ENCODE results near the gene NDUFS2.
A peak's percentile ranks its signal among the peaks of the same experiment; 100 is the strongest.

The NDUFS2 gene

GRCh38 chr1:161171696-161172095 lies 30.5 kb upstream of the NDUFS2 start:
- TF ChIP-seq CTCF (IDR thresholded peaks at IDR 0.05; ENCODE audit: low read depth, low read length) = no peak
- H3K4me3 ChIP-seq (ENCODE audit: low read depth, low read length) = no peak overlapping the region
- DNase-seq (ENCODE audit: low read depth, low spot score) = no peak
- in situ Hi-C loops (cut with HindIII; ENCODE audit: low sequenced_read_pairs) = no loop called here

- in situ Hi-C loops (cut with HindIII; ENCODE audit: low sequenced_read_pairs) = no loop called here
- TF ChIP-seq CTCF (IDR thresholded peaks at IDR 0.05; ENCODE audit: low read depth, low read length) = no peak
- no peak for DNase-seq (ENCODE audit: low read depth, low spot score)
- H3K4me3 ChIP-seq (ENCODE audit: low read depth, low read length) = no peak overlapping the region
Observed at GRCh38 chr1:161172349-161172748, 29.8 kb upstream of the NDUFS2 start.

GRCh38 chr1:161172776-161173376 lies 29.3 kb upstream of the NDUFS2 start:
- in situ Hi-C loops (cut with HindIII; ENCODE audit: low sequenced_read_pairs) = no loop called here
- no peak for TF ChIP-seq CTCF (IDR thresholded peaks at IDR 0.05; ENCODE audit: low read depth, low read length)
- H3K4me3 ChIP-seq (ENCODE audit: low read depth, low read length) = no peak overlapping the region
- peak; percentile 73 for DNase-seq (ENCODE audit: low read depth, low spot score)

- TF ChIP-seq CTCF (IDR thresholded peaks at IDR 0.05; ENCODE audit: low read depth, low read length) = no peak
- no peak for DNase-seq (ENCODE audit: low read depth, low spot score)
- in situ Hi-C loops (cut with HindIII; ENCODE audit: low sequenced_read_pairs) = no loop called here
- no peak overlapping the region for H3K4me3 ChIP-seq (ENCODE audit: low read depth, low read length)
Observed at GRCh38 chr1:161173711-161174110, 28.5 kb upstream of the NDUFS2 start.

- TF ChIP-seq CTCF (IDR thresholded peaks at IDR 0.05; ENCODE audit: low read depth, low read length) = no peak
- in situ Hi-C loops (cut with HindIII; ENCODE audit: low sequenced_read_pairs) = no loop called here
- H3K4me3 ChIP-seq (ENCODE audit: low read depth, low read length) = no peak overlapping the region
- no peak for DNase-seq (ENCODE audit: low read depth, low spot score)
Observed at GRCh38 chr1:161174911-161175310, 27.3 kb upstream of the NDUFS2 start.

GRCh38 chr1:161175771-161176453 lies 26.3 kb upstream of the NDUFS2 start:
- H3K4me3 ChIP-seq (ENCODE audit: low read depth, low read length) = peak overlapping the region; percentile 96
- in situ Hi-C loops (cut with HindIII; ENCODE audit: low sequenced_read_pairs) = no loop called here
- DNase-seq (ENCODE audit: low read depth, low spot score) = no peak
- TF ChIP-seq CTCF (IDR thresholded peaks at IDR 0.05; ENCODE audit: low read depth, low read length) = no peak
